Measurements from ENCODE around the gene LCE2A.

- TF ChIP-seq CTCF (IDR thresholded peaks at IDR 0.05) (no peak), POLR2A (IDR thresholded peaks at IDR 0.05) (no peak)
Observed at GRCh38 chr1:152718238-152718637, 20.1 kb downstream of the LCE2A start.
